GM12878 (cell line): Measurements from ENCODE around the gene FURIN.

ENCODE experiments used
- FOXM1 ChIP-seq: IDR thresholded peaks from 2 replicates; pipeline ENCODE4 v1.6.1; 2012; ENCODE audit warnings: low read depth, mild to moderate bottlenecking, inconsistent platforms, low read length, moderate library complexity
- HDGF ChIP-seq: fragments of 450-650 bp; IDR thresholded peaks from 2 replicates; pipeline ENCODE4 v1.6.1; 2016; ENCODE audit warnings: antibody characterized with exemption
- SIN3A ChIP-seq: IDR thresholded peaks from 2 replicates; pipeline ENCODE4 v1.6.1; 2012; ENCODE audit warnings: low read depth, low read length, improper control_type of control experiment
- TCF12 ChIP-seq: IDR thresholded peaks from 2 replicates; pipeline ENCODE4 v1.6.1; 2011; ENCODE audit warnings: low read depth, mild to moderate bottlenecking, low read length
- TF ChIP-seq, protein P1 (sequence below): fragments of 450-650 bp; IDR thresholded peaks from 2 replicates; pipeline ENCODE4 v1.6.1; 2014; ENCODE audit warnings: mild to moderate bottlenecking
- TF ChIP-seq, protein P2 (sequence below), 3 experiments: IDR thresholded peaks in 2 of 3; conservative IDR thresholded peaks in 1 of 3; 2 replicates each; pipeline ENCODE4 v1.5.1; 2011; ENCODE audit warnings: low read depth in 3 of 3, low read length in 3 of 3, mild to moderate bottlenecking in 3 of 3, control low read depth in 2 of 3, moderate library complexity in 2 of 3, inconsistent platforms in 1 of 3, mixed read lengths in 1 of 3; ENCODE audit not compliant: control insufficient read depth in 2 of 3, insufficient read depth in 1 of 3; ENCODE audit errors: extremely low read depth in 1 of 3

DNA sequence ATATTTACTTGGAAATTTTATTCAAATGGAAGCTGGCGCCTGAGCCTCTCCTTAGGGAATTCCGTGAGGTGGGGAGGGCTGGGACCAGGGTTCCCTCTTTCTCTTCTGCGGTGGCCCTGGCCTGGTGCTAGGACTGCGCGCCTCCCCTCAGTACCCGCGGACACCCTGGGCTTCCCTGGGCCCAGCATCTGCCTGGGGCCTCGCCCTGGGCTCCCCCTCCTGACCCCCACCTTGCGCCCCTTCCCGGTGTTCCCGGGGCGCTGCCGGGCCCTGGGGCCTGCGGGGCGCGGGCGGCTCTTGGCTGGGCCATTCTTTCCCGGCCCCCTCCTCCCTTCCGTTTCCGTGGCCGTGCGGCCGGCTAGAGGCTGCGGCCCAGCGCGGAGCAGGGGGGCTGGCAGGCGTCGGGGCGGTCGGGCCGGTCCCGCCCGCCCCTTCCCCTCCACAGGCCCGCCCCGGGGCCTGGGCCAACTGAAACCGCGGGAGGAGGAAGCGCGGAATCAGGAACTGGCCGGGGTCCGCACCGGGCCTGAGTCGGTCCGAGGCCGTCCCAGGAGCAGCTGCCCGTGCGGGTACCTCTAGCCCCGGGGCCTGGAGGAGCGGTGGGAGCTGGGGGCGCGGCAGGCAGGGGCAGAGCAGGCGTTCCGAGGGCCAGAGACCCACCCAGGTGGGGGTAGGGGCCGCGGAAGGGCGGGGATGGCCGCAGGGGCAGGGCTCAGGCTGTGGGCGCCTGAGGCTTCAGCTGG, 15.8 kb downstream of the FURIN start, which contains the start of gene FES:
- TF ChIP-seq, protein P1, sequence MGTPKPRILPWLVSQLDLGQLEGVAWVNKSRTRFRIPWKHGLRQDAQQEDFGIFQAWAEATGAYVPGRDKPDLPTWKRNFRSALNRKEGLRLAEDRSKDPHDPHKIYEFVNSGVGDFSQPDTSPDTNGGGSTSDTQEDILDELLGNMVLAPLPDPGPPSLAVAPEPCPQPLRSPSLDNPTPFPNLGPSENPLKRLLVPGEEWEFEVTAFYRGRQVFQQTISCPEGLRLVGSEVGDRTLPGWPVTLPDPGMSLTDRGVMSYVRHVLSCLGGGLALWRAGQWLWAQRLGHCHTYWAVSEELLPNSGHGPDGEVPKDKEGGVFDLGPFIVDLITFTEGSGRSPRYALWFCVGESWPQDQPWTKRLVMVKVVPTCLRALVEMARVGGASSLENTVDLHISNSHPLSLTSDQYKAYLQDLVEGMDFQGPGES: no peak
- TF ChIP-seq FOXM1 (no peak), SIN3A (no peak), HDGF (no peak), TCF12 (no peak)
- TF ChIP-seq, protein P2, sequence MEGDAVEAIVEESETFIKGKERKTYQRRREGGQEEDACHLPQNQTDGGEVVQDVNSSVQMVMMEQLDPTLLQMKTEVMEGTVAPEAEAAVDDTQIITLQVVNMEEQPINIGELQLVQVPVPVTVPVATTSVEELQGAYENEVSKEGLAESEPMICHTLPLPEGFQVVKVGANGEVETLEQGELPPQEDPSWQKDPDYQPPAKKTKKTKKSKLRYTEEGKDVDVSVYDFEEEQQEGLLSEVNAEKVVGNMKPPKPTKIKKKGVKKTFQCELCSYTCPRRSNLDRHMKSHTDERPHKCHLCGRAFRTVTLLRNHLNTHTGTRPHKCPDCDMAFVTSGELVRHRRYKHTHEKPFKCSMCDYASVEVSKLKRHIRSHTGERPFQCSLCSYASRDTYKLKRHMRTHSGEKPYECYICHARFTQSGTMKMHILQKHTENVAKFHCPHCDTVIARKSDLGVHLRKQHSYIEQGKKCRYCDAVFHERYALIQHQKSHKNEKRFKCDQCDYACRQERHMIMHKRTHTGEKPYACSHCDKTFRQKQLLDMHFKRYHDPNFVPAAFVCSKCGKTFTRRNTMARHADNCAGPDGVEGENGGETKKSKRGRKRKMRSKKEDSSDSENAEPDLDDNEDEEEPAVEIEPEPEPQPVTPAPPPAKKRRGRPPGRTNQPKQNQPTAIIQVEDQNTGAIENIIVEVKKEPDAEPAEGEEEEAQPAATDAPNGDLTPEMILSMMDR (IDR thresholded peaks at IDR 0.05 in 2 of 3, conservative IDR thresholded peaks at IDR 0.05 in 1 of 3; ENCODE audit: control insufficient read depth in 2 of 3, extremely low read depth in 1 of 3, insufficient read depth in 1 of 3, low read depth in 3 of 3, low read length in 3 of 3): no peak
